Stimulated activated CD8-positive, alpha-beta memory T cell treated with anti-CD3 and anti-CD28 coated beads, Interleukin-2, amount 100 ng/mL, for 1 hour (primary cell): ENCODE measurements around the gene HERC2.
"Not testable (repeated sequence)": the region's sequence is repeated elsewhere in the genome, so short reads cannot be mapped to it uniquely, and the experiment has no call there.

Source experiments
- DNase-seq, 2 donors: peaks; one replicate each; pipeline ENCODE4 v3.0.0-alpha.2; 2020; ENCODE audit warnings: low read depth in 2 of 2

Gene HERC2

DNA sequence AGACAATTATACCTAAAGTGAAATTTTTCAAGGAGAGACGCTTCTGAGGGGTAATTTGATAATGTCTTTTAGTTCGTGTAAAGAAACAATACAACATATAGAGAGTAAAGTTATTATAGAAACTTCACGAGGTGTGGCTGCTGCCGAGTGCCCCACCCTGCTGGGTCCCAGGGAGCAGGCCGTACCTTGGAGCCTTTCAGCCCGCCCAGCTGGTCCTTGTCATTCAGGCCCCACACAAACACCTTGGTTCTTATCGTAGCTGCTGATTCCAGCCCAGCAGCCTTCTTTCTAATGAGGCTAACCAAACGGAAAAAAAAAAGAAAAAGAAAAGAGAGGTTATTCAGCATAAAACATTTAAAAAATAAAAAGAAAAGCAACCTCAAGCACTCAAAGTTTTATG, 139.8 kb downstream of the HERC2 start:
- DNase-seq, result no peak

DNA sequence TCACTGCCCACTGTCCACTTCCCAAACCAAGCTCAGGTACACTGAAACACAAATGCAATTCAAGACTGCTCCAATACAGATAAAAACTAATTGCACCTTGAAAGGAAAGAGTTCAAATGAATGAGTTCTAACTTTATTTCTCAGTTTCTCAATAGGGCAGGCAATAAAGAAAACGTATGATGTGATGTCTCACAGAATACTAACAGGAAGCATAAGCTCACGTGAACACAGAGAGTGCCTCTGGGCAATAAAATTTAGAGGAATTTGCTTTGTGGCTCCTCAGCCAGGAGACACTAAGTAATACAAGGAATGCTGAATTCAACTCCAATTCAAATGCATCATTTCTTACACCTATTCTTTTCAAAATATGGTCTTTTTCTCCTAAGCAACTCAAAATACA, 140.6 kb downstream of the HERC2 start:
- no peak for DNase-seq

DNA sequence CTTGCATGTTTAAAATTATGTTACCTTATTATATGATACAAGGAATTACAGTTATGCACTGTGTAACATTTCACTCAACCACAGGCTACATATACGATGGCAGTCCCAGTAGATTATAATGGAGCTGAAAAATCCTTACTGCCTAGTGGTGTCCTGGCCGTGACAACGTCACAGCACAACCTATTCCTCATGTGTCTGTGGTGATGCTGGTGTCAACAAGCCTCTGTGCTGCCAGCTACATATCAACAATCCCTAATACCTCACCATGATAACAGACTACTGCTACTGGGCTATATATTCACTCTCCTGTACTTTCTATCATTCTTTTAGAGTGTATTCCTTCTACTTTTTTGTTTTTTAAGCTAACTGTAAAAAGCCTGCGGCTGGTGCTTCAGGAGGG, 142.7 kb downstream of the HERC2 start:
- DNase-seq, result no peak

GRCh38 chr15:28178727-28179126, 143.3 kb downstream of the HERC2 start:
- DNase-seq, result no peak

- DNase-seq, result no peak
These were observed 143.7 kb downstream of the HERC2 start for GRCh38 chr15:28178290-28178689.

DNA sequence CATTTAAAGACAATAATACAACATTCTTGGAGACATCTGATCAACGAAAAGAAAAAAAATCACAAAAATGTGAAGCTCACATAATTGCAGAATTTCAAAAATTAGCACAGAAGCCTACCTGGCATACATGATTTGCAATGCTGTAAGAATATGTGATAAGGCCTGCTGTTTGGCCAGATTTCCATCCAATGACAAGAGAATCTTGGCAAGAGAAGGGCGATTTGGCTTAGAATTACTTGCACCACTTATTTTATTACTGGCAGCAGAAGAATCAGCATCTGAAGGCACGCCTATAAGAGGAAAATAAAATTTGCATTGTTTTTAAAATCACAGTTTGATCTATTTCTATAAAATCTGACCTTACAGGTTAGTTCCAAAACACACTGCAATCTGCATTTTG, 152.6 kb downstream of the HERC2 start:
- DNase-seq, result no peak

- DNase-seq, result not testable (repeated sequence)
These were observed 153.4 kb downstream of the HERC2 start for GRCh38 chr15:28168405-28169121.

GRCh38 chr15:28167042-28167441, 154.9 kb downstream of the HERC2 start:
- DNase-seq, result no peak

DNA sequence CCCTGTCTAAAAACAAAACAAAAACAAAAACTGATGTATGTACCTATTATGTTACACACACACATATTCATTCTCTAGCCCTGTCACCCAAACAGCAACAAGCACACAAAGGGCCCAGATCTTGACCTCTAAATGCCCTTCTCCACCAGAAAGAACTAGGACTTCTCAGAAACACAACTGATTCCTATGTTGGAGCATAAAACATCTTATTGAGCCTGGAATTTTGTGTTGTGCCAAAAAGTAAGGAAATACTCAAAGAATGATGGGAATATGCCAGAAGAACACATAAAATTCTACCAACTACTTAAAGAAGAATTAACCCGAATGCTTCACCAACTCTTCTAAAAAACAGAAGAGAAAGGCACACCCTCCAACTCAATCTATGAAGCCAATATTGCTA, 156.2 kb downstream of the HERC2 start:
- DNase-seq, result no peak

DNA sequence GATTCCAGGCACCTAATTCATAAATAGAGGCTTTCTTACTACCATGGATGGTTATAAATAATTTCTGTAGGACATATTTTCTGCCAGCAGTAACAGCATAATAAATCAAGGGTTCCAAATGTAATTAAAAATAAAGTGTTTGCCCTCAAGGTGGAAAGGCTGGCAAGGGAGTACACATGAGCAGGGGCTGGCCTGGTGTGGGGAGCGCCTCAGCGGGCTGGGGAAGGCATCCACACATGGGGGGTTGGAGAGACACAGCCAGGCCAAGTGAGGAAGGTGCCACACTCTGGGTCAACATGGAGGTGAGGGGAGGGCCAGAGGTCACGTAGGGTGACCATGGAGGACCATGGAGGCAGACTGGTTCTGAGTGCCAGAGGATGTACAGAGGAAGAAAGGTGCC, 157.1 kb downstream of the HERC2 start:
- DNase-seq, result no peak

DNA sequence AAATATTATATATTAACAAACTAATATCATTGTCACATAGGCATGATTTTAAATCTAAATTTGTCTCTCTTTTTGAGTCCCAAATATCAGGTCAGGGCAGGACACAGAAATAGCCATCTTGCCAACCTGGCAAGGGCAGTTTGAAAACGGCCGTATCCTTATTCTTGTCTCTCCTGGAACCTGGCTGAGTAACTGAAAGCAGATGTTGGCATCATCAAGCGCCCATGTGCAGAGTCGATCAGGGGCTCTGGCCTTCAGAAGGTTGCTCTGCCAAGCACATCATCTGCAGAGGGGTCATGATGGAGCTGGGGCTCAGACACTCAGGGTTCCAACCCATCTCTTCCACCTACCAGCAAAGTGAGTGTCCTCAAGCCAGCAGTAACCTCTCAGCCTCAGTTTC, 167.7 kb downstream of the HERC2 start:
- no peak for DNase-seq

- no peak for DNase-seq
These were observed 168.4 kb downstream of the HERC2 start for GRCh38 chr15:28153492-28154119.

DNA sequence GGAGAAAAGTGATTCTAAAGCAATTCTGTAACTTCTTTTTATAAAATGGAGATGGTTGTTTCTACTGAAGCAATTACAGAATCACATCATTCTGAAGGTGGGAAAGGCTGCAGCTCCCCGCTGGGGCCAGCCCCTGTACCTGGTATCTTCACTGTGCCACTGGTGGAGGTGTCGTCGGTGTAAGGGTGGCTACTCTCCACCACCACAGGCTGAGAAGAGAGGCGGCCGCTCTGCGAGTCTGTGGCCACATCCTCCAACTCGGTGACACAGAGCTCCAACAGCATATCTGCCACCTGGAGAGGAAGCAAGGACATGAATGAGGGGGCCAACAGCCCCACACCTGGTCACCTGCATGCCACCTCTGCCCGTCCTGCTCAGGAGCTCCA, 169.4 kb downstream of the HERC2 start:
- not testable (repeated sequence) for DNase-seq

GRCh38 chr15:28151864-28152537, 170.0 kb downstream of the HERC2 start:
- DNase-seq, result not testable (repeated sequence)

DNA sequence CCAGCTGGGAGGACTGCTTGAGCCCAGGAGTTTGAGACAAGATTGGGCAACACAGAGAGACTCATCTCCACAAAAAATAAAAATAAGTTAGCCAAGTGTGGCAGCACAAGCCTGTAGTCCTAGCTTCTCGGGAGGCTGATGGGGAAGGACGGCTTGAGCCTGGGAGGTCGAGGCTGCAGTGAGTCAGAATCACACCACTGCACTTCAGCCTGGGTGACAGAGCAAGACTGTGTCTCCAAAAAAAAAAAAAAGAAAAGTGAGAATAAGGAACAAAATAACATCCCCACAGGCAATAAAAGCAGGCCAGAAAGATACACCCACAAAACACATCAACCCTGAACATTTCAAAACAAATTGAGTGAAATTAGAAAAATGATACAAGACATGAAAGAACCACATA, 174.2 kb downstream of the HERC2 start:
- no peak for DNase-seq

DNA sequence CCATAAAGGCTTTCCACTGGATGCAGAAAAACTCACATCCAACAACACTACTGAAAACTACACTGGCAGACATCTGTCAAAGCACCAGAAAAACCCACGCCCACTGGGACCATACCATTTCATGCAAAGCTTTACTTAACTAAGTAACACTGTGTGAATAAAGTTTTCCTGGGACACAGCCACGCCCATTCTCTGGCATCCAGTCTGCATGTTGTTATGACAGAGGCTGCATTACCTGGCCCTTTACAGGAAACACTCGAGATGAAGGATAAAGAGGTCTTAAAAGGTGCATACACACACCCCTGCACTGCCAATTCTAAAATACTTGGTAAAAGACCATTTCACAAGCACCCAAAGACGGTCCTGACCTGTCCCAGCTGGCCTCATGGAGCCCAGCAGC, 176.6 kb downstream of the HERC2 start:
- not testable (repeated sequence) for DNase-seq

- no peak for DNase-seq
These were observed 181.9 kb downstream of the HERC2 start for GRCh38 chr15:28140062-28140461.

GRCh38 chr15:28137408-28138039, 184.5 kb downstream of the HERC2 start:
- DNase-seq, result not testable (repeated sequence)

GRCh38 chr15:28136236-28136904, 185.6 kb downstream of the HERC2 start:
- DNase-seq, result not testable (repeated sequence)

DNA sequence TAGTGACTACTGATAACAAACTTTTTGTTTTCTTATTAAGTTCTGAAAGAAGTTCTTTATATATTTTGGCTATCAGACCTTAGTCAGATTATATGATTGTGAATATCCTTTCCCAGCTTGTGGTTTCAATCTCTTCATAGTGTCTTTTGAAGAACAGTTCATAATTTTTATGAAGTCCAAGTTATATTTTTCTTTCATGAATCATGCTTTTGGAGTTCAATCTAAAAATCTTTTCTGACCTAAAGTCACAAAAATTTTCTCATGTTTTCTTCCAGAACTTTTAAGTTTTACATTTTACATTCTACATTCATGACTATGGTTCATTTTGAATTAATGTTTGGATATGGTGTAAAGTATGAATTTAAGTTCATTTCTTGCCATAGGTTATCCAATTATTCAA, 188.7 kb downstream of the HERC2 start:
- DNase-seq, result no peak

GRCh38 chr15:28132524-28133275, 189.3 kb downstream of the HERC2 start:
- DNase-seq, result no peak
